ENCODE measurements around the gene ARID1B. TPM values are rescaled to one million over a fixed set of nuclear protein-coding genes. Genes with fewer than 3 reads are reported as not detected.

Gene ARID1B
- total RNA-seq, 1 donor from 2014 or later, result 18.5 TPM

DNA sequence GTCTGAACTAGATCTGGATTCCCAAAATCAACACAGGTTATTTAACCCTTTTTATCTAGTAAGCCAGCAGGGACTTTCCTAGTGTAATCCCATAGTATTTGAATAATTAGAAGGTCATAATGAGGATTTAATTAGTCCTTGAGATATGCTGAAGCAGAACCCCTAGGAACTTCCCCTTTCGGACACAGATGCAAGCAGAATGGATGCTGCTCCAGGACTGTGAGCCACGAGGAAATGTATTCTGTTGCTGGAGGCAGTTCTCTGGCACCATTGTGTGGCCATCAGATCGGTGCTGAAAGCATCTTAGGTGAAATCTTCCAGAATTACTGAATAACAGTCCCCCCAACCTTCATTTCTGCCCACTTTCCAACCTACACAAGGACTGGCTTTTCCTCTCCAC, 339.2 kb downstream of the ARID1B start:
- no peak overlapping the region for H3K4me3 ChIP-seq (ENCODE audit: low read depth, low read length)
- TF ChIP-seq, protein P1, sequence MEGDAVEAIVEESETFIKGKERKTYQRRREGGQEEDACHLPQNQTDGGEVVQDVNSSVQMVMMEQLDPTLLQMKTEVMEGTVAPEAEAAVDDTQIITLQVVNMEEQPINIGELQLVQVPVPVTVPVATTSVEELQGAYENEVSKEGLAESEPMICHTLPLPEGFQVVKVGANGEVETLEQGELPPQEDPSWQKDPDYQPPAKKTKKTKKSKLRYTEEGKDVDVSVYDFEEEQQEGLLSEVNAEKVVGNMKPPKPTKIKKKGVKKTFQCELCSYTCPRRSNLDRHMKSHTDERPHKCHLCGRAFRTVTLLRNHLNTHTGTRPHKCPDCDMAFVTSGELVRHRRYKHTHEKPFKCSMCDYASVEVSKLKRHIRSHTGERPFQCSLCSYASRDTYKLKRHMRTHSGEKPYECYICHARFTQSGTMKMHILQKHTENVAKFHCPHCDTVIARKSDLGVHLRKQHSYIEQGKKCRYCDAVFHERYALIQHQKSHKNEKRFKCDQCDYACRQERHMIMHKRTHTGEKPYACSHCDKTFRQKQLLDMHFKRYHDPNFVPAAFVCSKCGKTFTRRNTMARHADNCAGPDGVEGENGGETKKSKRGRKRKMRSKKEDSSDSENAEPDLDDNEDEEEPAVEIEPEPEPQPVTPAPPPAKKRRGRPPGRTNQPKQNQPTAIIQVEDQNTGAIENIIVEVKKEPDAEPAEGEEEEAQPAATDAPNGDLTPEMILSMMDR (conservative IDR thresholded peaks at IDR 0.05; ENCODE audit: low read depth, low read length), result no peak
- no peak for DNase-seq (ENCODE audit: low read depth)

DNA sequence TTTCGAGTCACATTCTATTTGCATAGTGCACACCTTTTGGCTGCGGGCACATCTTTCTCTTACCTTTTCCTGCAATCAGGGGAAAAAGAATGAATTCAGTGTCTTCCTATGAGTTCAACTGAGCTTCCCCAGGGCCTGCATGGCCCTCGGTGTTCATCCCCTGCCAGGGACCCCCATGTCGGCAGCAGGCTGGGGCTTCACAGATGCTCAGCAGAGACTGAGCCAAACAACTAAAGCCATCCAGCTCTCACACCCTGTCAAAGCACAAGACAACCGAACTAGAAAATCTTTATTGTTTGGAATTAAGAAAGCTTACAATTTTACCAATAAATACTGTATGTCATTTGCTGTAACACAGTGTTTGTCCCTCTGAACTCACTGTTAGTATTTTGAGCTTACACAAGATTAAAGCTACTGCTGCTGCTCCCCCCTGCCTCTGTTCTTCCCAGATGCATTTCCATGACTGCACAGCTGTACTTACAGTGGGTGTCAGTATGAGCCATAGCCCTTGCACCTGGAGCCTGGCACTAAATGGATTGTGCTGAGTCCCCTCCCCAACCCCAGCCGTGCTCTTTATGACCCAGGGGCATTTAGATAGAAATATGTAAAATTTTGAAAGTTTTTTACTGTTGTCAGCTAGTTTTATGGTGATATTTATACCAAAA, 340.4 kb downstream of the ARID1B start:
- no peak overlapping the region for H3K4me3 ChIP-seq (ENCODE audit: low read depth, low read length)
- no peak for DNase-seq (ENCODE audit: low read depth)
- TF ChIP-seq, protein P1 (conservative IDR thresholded peaks at IDR 0.05; ENCODE audit: low read depth, low read length), result no peak

DNA sequence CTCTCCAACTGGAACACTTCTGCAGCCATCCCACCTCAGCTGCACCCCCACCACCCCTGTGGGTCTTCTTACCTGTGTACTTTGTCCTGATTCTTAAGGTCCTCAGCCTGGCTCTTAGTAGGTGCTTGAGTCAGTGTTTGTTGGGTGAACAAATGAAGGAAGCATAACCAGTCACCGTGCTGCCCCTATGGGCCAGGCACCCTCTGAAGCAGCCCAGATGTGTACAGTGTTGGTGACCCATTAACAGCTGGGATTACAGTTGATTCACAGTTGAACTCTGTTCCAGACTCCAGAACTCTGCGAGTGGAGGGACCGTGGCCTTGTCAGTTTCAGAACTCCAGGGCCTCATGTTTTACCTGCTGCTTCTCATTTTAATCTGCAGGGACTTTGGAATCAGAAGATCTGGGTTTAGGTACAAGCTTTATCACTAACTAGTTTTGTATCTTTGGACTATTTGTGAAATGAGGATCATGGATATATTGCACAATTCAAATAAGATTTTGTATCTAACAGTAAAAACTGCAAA, 342.4 kb downstream of the ARID1B start:
- no peak for DNase-seq (ENCODE audit: low read depth)
- TF ChIP-seq, protein P1 (conservative IDR thresholded peaks at IDR 0.05; ENCODE audit: low read depth, low read length), result no peak
- no peak overlapping the region for H3K4me3 ChIP-seq (ENCODE audit: low read depth, low read length)

DNA sequence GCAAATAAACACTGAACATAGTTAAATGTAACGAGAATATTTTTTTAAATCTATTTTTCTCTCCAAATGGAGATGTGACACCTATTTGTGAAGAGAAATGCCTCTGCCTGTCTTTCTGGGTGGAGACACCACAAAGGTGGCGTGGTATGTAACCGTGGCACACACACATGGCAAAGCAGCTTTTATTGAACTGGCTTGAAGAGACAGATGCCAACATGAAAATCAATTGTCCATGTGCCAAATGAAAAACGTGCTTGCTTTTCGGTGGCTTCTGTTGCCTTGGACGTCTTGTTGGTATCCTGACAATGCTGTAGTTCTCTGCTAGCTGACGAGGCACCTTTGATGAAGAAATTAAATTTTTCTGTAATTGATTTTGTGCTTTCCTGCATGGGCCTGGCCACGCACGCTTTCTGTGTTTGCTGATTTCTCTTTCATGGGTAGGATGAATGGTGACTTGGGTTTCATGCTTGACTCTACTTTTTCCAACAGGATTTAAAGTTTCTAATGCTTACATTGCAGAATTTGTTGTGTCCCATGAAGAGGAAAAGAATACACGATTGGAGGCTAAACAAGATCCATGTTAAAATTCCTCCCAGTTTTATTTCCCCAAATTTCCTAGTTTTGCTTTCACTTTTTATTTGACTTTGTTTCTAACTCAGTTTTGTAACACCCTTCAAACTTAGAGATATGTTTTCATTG, 343.5 kb downstream of the ARID1B start:
- no peak overlapping the region for H3K4me3 ChIP-seq (ENCODE audit: low read depth, low read length)
- no peak for DNase-seq (ENCODE audit: low read depth)
- TF ChIP-seq, protein P1 (conservative IDR thresholded peaks at IDR 0.05; ENCODE audit: low read depth, low read length), result no peak

DNA sequence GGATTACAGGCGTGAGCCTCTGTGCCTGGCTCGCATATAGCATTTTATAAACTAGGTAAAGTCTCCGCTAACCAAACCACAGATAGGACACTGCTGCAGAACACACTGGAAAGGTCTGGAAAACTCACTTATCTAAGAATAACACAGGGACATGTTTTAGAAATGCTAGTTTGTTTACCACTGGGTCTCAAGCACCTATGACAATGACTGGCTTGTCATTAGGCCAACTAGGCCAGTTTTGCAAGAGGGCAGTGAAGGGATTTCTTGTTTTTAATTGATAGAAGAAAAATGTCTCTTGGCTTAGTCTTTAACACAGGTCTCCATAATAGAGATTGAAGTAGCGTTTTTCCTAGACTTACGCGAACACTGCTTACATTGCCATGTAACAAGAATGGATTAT, 344.7 kb downstream of the ARID1B start:
- DNase-seq (ENCODE audit: low read depth), result no peak
- no peak overlapping the region for H3K4me3 ChIP-seq (ENCODE audit: low read depth, low read length)
- TF ChIP-seq, protein P1 (conservative IDR thresholded peaks at IDR 0.05; ENCODE audit: low read depth, low read length), result no peak

DNA sequence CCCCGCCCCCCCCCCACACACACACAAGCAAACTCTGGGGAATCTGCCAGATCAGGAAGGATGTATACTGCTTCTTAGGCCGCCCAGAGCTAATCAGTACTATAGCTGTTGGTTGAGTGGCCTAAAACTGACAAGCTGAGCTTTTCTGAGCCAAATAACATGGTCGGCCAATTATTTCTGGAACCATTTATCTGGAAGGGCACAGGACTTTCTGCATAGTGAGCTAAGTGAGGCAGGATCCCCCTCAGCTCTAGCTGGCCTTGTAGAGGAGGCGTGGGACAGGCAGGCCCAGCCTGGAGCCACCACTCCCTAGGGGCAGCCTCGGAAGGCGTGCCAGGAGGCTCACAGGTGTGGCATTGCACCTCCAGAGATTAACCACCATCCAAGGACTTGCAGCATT, 346.1 kb downstream of the ARID1B start:
- DNase-seq (ENCODE audit: low read depth), result no peak
- H3K4me3 ChIP-seq (ENCODE audit: low read depth, low read length), result no peak overlapping the region
- TF ChIP-seq, protein P1 (conservative IDR thresholded peaks at IDR 0.05; ENCODE audit: low read depth, low read length), result no peak

Measured in epithelial cell of proximal tubule (primary cell).